COLO668 (cell line): ENCODE results near the gene SPECC1L.
"Not testable (repeated sequence)": the region's sequence is repeated elsewhere in the genome, so short reads cannot be mapped to it uniquely, and the experiment has no call there.

Experiments
- DNase-seq: peaks from one replicate; lab custom pipeline; 2025; ENCODE audit not compliant: unreplicated experiment; lab: John Stamatoyannopoulos, UW

SPECC1L gene

DNA sequence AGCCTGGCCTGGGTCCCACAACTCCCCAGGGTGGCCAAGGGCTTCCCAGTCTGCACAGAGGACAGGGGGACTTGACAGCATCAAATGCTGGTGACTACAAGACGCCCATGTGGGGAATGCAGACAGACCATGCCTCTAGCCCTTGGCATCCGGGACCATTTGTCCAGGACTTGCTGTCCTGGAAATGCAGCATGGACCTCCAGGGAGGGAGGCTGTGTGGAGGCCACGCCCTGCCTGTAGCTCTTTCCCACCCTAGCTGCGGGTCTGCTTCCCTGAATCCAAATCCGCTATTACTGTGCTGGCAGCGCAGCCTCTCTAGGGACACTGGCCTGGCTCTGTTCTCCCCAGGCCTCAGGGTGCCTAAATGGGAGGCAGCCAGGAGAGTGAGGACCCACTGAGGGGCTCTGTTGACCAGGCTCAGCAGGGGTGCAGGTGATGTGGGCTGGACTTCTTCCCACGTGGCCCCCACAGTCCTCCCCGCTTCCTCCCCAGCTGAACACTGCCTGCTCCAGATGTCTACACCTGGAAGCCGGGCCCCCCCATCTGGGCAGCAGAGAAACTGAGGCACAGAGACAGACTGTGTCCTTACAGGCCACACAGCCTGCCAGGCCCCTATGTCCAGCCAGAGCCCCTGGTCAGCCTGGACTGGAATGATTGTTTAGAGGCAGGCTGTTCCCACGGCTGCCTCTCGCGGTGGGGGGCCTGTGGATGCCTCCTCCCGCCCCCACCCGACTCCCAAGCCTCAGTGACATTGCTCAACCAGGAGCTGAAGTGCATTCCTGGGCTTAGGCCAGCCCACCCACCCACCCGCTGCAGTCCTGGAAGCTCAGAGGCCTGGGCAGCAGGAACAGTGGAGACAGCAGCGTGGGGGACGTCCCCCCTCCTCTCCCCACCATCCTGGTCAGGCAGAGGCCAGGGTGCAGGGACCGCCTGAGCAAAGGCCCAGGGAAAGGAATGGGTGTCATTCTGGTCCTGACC lies 24.8 kb upstream of the SPECC1L start:
- DNase-seq, result not testable (repeated sequence)

DNA sequence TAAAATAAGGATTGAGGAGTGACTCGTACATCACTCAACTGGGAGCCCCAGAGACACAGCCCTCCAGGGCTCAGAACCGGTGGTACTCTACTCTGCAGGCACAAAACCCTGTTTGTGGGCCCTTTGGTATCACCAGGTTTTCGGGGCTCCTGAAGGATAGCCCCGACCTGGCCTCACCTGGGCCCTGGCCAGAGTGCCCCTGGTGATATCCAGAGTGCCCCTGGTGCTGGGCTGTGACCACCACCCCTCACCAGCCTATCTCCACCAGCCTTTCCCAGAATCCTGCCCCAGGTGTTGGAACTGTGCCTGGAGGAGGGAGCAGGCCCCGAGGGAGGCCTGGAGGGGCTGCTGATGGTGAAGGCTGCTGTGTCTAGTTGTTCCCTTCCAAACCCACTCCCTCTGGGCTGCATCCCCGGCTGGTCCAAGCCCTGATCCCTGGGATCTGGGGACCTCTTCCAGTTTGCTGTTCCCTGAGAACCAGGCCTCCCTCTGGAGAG lies 23.6 kb upstream of the SPECC1L start:
- no peak for DNase-seq

- peak; percentile 65 for DNase-seq
Observed at GRCh38 chr22:24247564-24248344, 22.9 kb upstream of the SPECC1L start.

DNA sequence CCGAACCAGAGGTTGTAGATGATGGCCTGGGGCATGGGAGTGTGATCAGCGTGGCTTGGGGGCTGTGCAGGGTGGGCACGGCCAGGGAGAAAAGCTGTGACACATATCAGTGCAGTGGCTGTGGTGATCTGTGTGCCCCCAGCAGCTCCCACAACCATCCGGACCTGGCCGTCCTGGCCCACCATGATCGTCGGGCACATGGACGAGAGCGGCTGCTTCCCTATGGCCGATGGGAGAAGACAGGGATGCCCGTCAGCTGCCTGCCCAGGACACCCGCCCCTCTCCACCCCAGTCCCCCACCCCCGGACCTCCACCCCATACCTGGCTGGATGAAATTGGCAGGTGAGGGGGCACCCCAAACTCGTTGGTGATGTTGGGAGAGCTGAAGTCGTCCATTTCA lies 22.0 kb upstream of the SPECC1L start:
- not testable (repeated sequence) for DNase-seq

DNA sequence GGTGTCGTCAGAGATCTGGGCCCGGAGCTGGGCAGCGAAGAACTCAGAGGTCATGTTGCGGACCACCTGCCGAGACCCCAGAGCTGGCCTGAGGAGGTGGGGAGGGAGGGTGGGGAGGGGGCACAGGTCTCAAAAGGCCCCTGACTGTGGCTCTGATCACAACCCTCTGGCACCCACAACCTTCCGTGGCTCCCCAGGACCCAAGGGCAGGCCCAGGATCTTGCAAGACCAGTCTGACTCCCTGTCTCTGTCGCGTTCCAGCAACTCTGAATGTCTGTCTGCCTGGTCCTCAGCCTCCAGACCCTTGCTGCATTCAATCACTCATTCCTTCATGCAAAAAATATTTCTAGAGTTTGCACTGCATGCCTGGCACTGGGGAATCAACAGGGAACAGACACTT lies 21.2 kb upstream of the SPECC1L start:
- not testable (repeated sequence) for DNase-seq

GRCh38 chr22:24251286-24251685 lies 19.3 kb upstream of the SPECC1L start:
- DNase-seq, result not testable (repeated sequence)

DNA sequence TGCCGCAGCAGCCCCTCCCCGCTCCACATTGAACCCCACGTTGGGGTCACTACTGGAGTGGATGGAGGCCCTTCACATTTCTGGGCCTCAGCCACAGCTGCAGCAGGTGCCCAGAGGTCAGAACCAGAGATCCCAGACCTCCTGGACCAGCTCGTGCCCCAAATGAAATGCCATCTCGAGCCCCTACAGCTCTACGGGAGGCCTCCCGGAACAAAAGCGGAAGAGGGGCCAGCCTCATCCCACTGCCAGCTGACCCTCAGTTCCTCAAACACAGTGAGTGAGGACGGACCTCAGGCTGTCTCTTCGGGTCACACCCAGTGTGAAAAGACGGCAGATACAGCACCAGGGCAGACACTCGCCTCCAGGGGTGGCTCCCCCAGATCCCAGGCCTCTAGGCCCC lies 17.5 kb upstream of the SPECC1L start:
- not testable (repeated sequence) for DNase-seq

DNA sequence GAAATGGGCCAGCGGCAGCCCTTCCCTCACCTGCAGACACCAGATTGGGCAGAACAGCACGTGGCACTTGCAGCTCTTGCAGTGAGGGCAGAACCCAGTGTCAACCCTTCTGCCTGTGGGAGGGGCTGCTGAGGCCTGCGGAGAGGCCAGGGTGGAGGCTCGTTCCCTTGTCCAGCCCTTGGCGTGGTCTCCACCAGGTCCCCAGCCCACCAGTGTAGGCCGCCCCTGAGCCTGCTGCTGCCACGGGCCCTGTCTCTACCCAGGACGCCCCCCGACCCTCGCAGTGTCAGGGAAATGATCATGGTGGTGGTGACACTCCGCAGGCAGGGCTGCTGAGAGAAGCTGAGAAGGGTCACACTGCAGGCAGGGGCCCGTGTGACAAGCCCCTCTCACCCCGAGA lies 14.5 kb upstream of the SPECC1L start:
- DNase-seq, result not testable (repeated sequence)

- not testable (repeated sequence) for DNase-seq
Observed at GRCh38 chr22:24256736-24257135, 13.9 kb upstream of the SPECC1L start.

GRCh38 chr22:24259459-24259858 lies 11.2 kb upstream of the SPECC1L start:
- peak; percentile 78 for DNase-seq

DNA sequence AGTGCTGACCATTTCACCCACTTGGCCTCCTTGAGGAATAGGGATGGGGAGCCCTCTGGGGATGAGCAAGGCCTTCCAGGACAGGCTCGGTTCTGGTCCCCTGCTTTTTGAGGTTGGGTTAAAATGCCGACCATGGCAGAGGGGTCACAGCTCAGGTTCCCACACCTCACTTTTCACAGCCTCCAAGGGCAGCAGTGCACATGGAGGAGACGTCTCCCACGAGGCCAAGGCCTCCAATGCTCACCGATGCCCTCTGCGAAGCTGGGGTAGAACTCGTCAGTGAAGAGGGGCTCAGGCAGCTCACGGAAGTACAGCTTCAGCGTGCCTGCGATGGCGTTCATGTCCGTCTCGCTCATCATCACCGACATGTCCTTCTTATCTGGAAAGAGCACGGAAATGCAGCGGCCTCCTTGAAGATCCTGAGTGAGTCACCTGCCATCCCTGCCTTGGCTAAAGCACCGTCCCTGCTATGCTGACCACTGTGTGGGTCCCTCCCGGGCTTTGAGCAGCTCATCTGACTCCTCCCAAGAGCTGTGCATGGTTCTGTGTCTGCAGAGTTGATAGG lies 8.4 kb upstream of the SPECC1L start:
- not testable (repeated sequence) for DNase-seq

DNA sequence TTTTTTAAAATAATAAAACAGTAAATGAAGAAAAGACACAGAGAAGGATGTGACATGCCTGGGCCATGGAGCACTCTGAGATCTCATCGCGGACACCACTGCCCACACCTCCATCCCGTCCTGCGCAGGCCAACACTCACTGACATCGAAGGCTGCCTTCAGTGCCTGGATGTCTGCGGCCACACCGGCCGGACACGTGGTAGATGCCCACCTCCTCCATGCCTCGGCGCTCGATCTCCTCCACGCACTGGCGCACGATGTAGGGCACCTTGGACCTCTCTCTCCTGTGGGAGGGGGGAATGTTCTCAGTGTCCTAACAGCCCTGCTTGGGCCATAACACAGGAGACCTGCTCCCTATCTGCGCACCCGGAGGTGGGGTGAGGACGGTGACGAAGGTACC lies 7.2 kb upstream of the SPECC1L start:
- DNase-seq, result not testable (repeated sequence)

DNA sequence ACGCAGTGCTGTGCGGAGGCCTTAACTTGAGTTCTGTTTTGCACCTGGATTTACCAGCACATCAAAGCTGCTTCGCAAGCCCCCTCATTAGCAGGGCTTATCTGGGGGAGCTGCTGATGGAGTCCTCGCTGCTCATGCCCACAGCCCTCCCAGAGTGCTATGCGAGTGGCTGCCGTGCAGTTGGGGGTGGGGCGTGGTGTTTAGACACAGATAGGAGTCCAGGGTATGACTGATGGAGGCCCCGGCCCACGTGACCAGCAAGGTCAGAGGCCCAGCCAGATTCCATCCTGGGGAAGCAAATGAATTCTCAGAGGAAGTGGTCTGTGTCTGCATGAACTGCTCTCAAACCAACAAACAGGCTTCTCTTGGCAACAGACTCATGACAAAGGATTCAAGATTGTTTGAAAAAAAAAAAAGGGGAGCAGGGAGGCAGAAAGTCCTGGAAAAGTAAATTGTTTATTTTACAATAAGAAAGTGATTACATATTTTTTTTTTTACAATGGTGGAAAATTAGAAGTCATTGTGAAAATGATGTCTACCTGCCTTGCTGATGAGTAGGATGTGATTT lies 6.2 kb upstream of the SPECC1L start:
- DNase-seq, result not testable (repeated sequence)

DNA sequence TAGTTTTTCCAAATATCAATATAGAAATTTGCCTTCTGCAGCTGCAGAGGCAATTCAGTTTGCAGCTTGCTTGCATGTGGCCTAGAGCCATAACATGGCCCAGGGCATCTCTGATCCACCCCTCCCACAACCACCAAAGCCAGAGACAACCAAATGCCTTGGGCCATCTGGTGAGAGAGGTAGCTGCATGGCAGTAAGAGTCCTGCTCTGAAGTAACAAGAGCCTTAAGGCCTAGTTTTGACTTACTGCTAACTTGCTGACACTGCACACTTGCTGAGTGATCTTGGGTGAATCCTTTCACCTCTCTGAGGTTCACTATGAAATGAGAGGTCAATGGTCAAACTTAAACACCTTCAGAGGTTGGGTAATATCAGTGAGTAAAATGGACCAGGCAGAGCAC lies 4.9 kb upstream of the SPECC1L start:
- no peak for DNase-seq

DNA sequence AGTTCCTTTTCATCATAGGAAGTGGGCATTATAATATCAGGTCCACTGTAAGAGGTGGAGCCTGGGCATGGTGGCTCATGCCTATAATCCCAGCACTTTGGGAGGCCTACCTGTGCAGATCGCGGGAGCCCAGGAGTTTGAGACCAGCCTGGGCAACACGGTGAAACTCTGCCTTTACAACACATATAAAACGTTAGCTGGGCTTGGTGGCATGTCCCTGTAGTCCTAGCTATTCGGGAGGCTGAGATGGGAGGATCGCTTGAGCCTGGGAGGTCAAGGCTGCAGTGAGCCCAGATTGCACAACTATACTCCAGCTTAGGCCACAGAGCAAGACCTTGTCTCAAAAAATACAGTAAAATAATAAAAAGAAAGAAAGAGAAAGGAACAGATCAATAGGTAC lies 4.1 kb upstream of the SPECC1L start:
- not testable (repeated sequence) for DNase-seq

DNA sequence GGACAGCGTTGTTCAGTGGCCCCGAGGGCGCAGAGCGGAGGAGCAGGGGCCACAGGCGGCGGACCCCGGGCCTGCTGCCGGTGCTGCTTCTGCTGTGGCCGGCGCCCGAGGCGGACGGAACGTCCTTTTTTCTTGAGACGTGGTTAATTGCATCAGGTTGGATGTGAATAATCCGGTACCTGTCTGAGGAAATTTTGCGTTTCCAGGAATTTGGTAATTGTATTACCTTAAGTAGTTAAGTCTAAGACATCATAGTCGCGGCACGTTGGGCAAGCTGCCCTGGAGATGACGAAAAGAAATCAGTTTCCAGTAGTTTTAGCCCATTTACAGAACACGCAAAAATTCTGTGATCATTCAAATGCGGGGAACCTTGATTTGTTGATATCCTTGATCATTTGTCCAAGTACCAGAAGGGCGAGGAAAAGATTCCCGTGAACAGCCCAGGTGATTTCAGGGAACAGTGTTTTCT lies 789 bp downstream of the SPECC1L start:
- no peak for DNase-seq

GRCh38 chr22:24273031-24273430 lies 2.4 kb downstream of the SPECC1L start:
- not testable (repeated sequence) for DNase-seq

GRCh38 chr22:24273906-24274305 lies 3.3 kb downstream of the SPECC1L start:
- not testable (repeated sequence) for DNase-seq

GRCh38 chr22:24274696-24275405 lies 4.2 kb downstream of the SPECC1L start:
- DNase-seq, result not testable (repeated sequence)

GRCh38 chr22:24280363-24280762 lies 9.7 kb downstream of the SPECC1L start:
- DNase-seq, result not testable (repeated sequence)
